Tongue (tissue), 2 donors: Measurements from ENCODE around the gene ZNF519. TPM values are rescaled to one million over a fixed set of nuclear protein-coding genes. Genes with fewer than 3 reads are reported as not detected.
"Not testable (repeated sequence)": the region's sequence is repeated elsewhere in the genome, so short reads cannot be mapped to it uniquely, and the experiment has no call there.

ENCODE experiments used
- DNase-seq: peaks from one replicate; pipeline ENCODE4 v3.0.0-alpha.2; 2015
- total RNA-seq: library from RNA; depleted of rRNA; stranded (reverse); fragments of >200 nt; gene quantifications from one replicate; pipeline ENCODE4 v1.2.3, GENCODE V29; 2014

Gene ZNF519
- total RNA-seq, 1 donor from 2014 or later: 11.6 TPM

- not testable (repeated sequence) for DNase-seq
Observed at GRCh38 chr18:14147935-14148865, 16.0 kb upstream of the ZNF519 start.

GRCh38 chr18:14146771-14147170, 14.5 kb upstream of the ZNF519 start:
- DNase-seq: not testable (repeated sequence)

GRCh38 chr18:14145581-14146338, 13.5 kb upstream of the ZNF519 start:
- not testable (repeated sequence) for DNase-seq

- DNase-seq: not testable (repeated sequence)
Observed at GRCh38 chr18:14145021-14145420, 12.8 kb upstream of the ZNF519 start.

- no peak for DNase-seq
Observed at GRCh38 chr18:14144628-14144895, 12.3 kb upstream of the ZNF519 start.

GRCh38 chr18:14143871-14144627, 11.8 kb upstream of the ZNF519 start:
- DNase-seq: not testable (repeated sequence)

GRCh38 chr18:14143396-14143795, 11.2 kb upstream of the ZNF519 start:
- not testable (repeated sequence) for DNase-seq

GRCh38 chr18:14142177-14142576, 9.9 kb upstream of the ZNF519 start:
- not testable (repeated sequence) for DNase-seq

- DNase-seq: not testable (repeated sequence)
Observed at GRCh38 chr18:14139583-14139982, 7.3 kb upstream of the ZNF519 start.

- not testable (repeated sequence) for DNase-seq
Observed at GRCh38 chr18:14137971-14138370, 5.7 kb upstream of the ZNF519 start.

GRCh38 chr18:14131696-14132270, 452 bp downstream of the ZNF519 start:
- not testable (repeated sequence) for DNase-seq

- DNase-seq: not testable (repeated sequence)
Observed at GRCh38 chr18:14130804-14131203, 1.4 kb downstream of the ZNF519 start.

- DNase-seq: no peak
Observed at GRCh38 chr18:14124689-14125088, 7.5 kb downstream of the ZNF519 start.

- no peak for DNase-seq
Observed at GRCh38 chr18:14122097-14122496, 10.1 kb downstream of the ZNF519 start.

GRCh38 chr18:14120926-14121325, 11.3 kb downstream of the ZNF519 start:
- no peak for DNase-seq

- no peak for DNase-seq
Observed at GRCh38 chr18:14117606-14118005, 14.6 kb downstream of the ZNF519 start.

GRCh38 chr18:14106906-14107305, 25.3 kb downstream of the ZNF519 start:
- DNase-seq: no peak

- no peak for DNase-seq
Observed at GRCh38 chr18:14104906-14105748, 27.1 kb downstream of the ZNF519 start.

GRCh38 chr18:14104201-14104600, 28.0 kb downstream of the ZNF519 start:
- no peak for DNase-seq

- DNase-seq: no peak
Observed at GRCh38 chr18:14100503-14101286, 31.5 kb downstream of the ZNF519 start.
